ENCODE measurements around the gene CCDC54.

DNA sequence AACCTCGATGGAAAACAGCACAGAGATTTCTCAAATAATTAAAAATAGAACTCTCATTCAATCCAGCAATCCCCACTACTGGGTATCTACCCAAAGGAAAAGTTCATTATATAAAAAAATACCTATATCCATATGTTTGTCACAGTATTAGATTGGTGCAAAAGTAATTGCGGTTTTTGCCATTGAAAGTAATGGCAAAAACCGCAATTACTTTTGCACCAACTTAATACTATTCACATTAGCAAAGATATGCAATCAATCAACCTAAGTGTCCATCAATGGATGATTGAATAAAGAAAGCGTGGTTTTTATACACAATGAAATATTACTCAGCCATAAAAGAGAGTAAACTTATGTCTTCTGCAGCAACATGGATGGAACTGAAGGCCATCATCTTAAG is 12.2 kb upstream of the CCDC54 start:
- no peak for TF ChIP-seq POLR2AphosphoS5 (IDR thresholded peaks at IDR 0.05)
- no peak for TF ChIP-seq CTCF (IDR thresholded peaks at IDR 0.05)

Measured in sigmoid colon (tissue), 4 donors.